Measurements from ENCODE around the gene SAE1. TPM values are rescaled to one million over a fixed set of nuclear protein-coding genes. Genes with fewer than 3 reads are reported as not detected.

SAE1 gene
- polyA plus RNA-seq, 2 of the 4 experiments (the other 2 are of a cell fraction): 206 to 249 TPM

DNA sequence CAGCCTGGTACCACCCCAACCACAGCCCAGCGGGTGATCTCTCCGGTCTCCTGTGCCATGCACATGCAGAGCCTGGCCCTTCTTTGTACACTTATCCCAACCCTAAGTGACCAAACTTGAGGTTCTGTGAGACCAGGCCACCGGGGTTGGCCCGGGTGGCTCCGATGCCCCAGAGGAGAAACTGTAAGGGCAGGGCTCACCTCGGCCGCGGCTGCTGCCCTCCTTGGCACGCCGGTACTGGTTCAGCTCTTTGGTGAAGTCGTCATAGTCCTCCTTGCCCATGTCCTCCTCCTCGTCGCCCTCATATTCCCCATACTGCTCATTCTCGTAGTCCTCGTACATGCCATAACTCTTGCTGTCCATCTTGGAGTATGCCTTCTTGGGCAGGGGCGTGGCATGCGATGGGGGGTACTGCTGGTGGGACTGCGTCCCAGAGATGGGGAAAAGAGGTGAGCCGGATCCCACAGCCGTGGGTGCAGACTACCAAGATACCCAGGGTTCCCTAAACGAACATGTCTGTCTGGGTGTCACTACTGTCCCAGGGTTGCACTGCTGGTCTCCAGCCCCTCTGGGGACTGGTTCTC, 40.8 kb upstream of the SAE1 start:
- no peaks in the 10 kb centered on the region for H3K9me3 ChIP-seq
- POLR2A ChIA-PET: no interaction called here
- ATAC-seq: no peak
- FAIRE-seq: no peak
- H3K27ac ChIP-seq: no peak overlapping the region
- no peak for DNase-seq (ENCODE audit: low read depth in 1 of 2, low spot score in 1 of 2)
- H3K4me1 ChIP-seq: peaks cover under 1% of the 10 kb centered on the region; the same call in 2 of the 3 replicates
- no peak overlapping the region for H3K4me3 ChIP-seq
- TF ChIP-seq, protein P1, sequence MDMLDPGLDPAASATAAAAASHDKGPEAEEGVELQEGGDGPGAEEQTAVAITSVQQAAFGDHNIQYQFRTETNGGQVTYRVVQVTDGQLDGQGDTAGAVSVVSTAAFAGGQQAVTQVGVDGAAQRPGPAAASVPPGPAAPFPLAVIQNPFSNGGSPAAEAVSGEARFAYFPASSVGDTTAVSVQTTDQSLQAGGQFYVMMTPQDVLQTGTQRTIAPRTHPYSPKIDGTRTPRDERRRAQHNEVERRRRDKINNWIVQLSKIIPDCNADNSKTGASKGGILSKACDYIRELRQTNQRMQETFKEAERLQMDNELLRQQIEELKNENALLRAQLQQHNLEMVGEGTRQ (IDR thresholded peaks at IDR 0.05): no peak
- TF ChIP-seq ZSCAN20 (CRISPR knock-in tag; IDR thresholded peaks at IDR 0.05) (no peak), SMC3 (IDR thresholded peaks at IDR 0.05) (no peak), ESRRA (IDR thresholded peaks at IDR 0.05; ENCODE audit: borderline replicate concordance, low read length) (no peak), HDAC2 (IDR thresholded peaks at IDR 0.05) (no peak), KDM1A (IDR thresholded peaks at IDR 0.05; ENCODE audit: low read depth) (no peak), ZNF302 (CRISPR knock-in tag; IDR thresholded peaks at IDR 0.05) (no peak), RFX5 (IDR thresholded peaks at IDR 0.05) (no peak), MAZ (IDR thresholded peaks at IDR 0.05; ENCODE audit: borderline replicate concordance, low read depth, low read length) (no peak), POLR2A (IDR thresholded peaks at IDR 0.05; ENCODE audit: low read length) (no peak), RARB (CRISPR knock-in tag; IDR thresholded peaks at IDR 0.05) (no peak), RCOR1 (IDR thresholded peaks at IDR 0.05; ENCODE audit: low read depth, low read length) (no peak), EP300 (IDR thresholded peaks at IDR 0.05) (no peak), CEBPB (IDR thresholded peaks at IDR 0.05) (no peak)
- TF ChIP-seq, protein P2, sequence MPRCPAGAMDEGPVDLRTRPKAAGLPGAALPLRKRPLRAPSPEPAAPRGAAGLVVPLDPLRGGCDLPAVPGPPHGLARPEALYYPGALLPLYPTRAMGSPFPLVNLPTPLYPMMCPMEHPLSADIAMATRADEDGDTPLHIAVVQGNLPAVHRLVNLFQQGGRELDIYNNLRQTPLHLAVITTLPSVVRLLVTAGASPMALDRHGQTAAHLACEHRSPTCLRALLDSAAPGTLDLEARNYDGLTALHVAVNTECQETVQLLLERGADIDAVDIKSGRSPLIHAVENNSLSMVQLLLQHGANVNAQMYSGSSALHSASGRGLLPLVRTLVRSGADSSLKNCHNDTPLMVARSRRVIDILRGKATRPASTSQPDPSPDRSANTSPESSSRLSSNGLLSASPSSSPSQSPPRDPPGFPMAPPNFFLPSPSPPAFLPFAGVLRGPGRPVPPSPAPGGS (IDR thresholded peaks at IDR 0.05): no peak
- TF ChIP-seq, protein P3, sequence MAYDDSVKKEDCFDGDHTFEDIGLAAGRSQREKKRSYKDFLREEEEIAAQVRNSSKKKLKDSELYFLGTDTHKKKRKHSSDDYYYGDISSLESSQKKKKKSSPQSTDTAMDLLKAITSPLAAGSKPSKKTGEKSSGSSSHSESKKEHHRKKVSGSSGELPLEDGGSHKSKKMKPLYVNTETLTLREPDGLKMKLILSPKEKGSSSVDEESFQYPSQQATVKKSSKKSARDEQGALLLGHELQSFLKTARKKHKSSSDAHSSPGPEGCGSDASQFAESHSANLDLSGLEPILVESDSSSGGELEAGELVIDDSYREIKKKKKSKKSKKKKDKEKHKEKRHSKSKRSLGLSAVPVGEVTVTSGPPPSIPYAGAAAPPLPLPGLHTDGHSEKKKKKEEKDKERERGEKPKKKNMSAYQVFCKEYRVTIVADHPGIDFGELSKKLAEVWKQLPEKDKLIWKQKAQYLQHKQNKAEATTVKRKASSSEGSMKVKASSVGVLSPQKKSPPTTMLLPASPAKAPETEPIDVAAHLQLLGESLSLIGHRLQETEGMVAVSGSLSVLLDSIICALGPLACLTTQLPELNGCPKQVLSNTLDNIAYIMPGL (CRISPR knock-in tag; IDR thresholded peaks at IDR 0.05; ENCODE audit: borderline replicate concordance): no peak
- H3K4me2 ChIP-seq: no peak overlapping the region
- WGBS (ENCODE audit: missing lambda C conversion rate): 92% methylated on average over 21 of the region's 21 CpGs
- CTCF ChIA-PET: interaction anchor here (1.3 to 3.1 kb wide), 2 partner anchors 11 to 15 kb away, joined by 3 to 20 read pairs; no protein-coding TSS in a partner anchor

DNA sequence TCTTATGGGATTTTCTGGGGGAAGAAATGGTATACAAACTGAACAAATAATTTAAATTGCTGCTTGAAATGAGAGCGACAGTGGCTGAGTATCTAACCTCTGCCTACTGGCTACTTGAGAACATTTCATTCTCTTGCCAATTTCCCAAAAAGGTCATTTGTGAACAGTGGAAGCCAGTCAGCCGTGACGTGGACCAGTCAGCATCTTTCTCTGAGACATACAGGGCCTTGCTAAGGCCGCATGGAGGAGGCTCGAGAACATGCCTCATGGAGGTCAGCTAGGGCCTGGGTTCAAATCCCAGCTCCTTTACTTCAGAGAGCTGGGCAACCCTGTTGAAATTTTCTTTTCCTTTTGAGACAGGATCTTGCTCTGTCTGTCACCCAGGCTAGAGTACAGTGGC, 37.4 kb upstream of the SAE1 start:
- no peak overlapping the region for H3K27ac ChIP-seq
- ChIA-PET CTCF (interaction anchor here (0.6 to 4.2 kb wide), 7 partner anchors 13 to 96 kb away, joined by 3 to 33 read pairs (median 3); no protein-coding TSS in a partner anchor), POLR2A (interaction anchor here (0.9 kb wide), 1 partner anchor 20 kb away, joined by 5 read pairs; the partner anchor contains the start of gene ZC3H4)
- WGBS (ENCODE audit: missing lambda C conversion rate): 93% methylated on average over 5 of the region's 5 CpGs
- H3K4me3 ChIP-seq: no peak overlapping the region
- FAIRE-seq (no peak), DNase-seq (ENCODE audit: low read depth in 1 of 2, low spot score in 1 of 2) (no peak), ATAC-seq (no peak)
- no peak overlapping the region for H3K4me2 ChIP-seq
- peaks cover 26% of the 10 kb centered on the region for H3K4me1 ChIP-seq
- no peaks in the 10 kb centered on the region for H3K9me3 ChIP-seq
- no peak for TF ChIP-seq TP53 (CRISPR knock-in tag; IDR thresholded peaks at IDR 0.05)
- TF ChIP-seq, protein P4, sequence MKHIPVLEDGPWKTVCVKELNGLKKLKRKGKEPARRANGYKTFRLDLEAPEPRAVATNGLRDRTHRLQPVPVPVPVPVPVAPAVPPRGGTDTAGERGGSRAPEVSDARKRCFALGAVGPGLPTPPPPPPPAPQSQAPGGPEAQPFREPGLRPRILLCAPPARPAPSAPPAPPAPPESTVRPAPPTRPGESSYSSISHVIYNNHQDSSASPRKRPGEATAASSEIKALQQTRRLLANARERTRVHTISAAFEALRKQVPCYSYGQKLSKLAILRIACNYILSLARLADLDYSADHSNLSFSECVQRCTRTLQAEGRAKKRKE (CRISPR knock-in tag; IDR thresholded peaks at IDR 0.05; ENCODE audit: low read depth): no peak
- no peak for TF ChIP-seq HOXA7 (CRISPR knock-in tag; IDR thresholded peaks at IDR 0.05)
- TF ChIP-seq JUNB (IDR thresholded peaks at IDR 0.05): no peak
- TF ChIP-seq PHF8 (IDR thresholded peaks at IDR 0.05; ENCODE audit: borderline replicate concordance, low read depth): no peak
- no peak for TF ChIP-seq BHLHE40 (IDR thresholded peaks at IDR 0.05; ENCODE audit: low read depth, low read length)
- no peak for TF ChIP-seq HEYL (CRISPR knock-in tag; IDR thresholded peaks at IDR 0.05)
- TF ChIP-seq, protein P5, sequence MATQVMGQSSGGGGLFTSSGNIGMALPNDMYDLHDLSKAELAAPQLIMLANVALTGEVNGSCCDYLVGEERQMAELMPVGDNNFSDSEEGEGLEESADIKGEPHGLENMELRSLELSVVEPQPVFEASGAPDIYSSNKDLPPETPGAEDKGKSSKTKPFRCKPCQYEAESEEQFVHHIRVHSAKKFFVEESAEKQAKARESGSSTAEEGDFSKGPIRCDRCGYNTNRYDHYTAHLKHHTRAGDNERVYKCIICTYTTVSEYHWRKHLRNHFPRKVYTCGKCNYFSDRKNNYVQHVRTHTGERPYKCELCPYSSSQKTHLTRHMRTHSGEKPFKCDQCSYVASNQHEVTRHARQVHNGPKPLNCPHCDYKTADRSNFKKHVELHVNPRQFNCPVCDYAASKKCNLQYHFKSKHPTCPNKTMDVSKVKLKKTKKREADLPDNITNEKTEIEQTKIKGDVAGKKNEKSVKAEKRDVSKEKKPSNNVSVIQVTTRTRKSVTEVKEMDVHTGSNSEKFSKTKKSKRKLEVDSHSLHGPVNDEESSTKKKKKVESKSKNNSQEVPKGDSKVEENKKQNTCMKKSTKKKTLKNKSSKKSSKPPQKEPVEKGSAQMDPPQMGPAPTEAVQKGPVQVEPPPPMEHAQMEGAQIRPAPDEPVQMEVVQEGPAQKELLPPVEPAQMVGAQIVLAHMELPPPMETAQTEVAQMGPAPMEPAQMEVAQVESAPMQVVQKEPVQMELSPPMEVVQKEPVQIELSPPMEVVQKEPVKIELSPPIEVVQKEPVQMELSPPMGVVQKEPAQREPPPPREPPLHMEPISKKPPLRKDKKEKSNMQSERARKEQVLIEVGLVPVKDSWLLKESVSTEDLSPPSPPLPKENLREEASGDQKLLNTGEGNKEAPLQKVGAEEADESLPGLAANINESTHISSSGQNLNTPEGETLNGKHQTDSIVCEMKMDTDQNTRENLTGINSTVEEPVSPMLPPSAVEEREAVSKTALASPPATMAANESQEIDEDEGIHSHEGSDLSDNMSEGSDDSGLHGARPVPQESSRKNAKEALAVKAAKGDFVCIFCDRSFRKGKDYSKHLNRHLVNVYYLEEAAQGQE (IDR thresholded peaks at IDR 0.05): no peak
- no peak for TF ChIP-seq GATA3 (IDR thresholded peaks at IDR 0.05; ENCODE audit: borderline replicate concordance)
- no peak for TF ChIP-seq ZC3H11A (IDR thresholded peaks at IDR 0.05)
- TF ChIP-seq, protein P3 (CRISPR knock-in tag; IDR thresholded peaks at IDR 0.05; ENCODE audit: borderline replicate concordance): no peak
- no peak for TF ChIP-seq FOXS1 (CRISPR knock-in tag; IDR thresholded peaks at IDR 0.05)
- no peak for TF ChIP-seq RNF2 (IDR thresholded peaks at IDR 0.05; ENCODE audit: borderline replicate concordance, low read depth)
- TF ChIP-seq JUN (IDR thresholded peaks at IDR 0.05): no peak
